Natural killer cell (primary cell): ENCODE data around the gene ZC3H18. TPM values are rescaled to one million over a fixed set of nuclear protein-coding genes. Genes with fewer than 3 reads are reported as not detected.

ENCODE experiments used
- ATAC-seq, 3 donors: fragments of 150-1000 bp in 2 of 3; fragments of 200-7000 bp in 1 of 3; cut with Tn5 transposase; 1 replicate in 1 of 3; 2 replicates in 2 of 3; pipeline ENCODE4 v1.10.0; 2021; ENCODE audit warnings: mild to moderate bottlenecking in 2 of 3, moderate library complexity in 2 of 3
- DNase-seq, 2 donors: peaks; one replicate each; pipeline versions ENCODE4 v3.0.0 to v3.0.0-alpha.2; 2013 to 2021; ENCODE audit warnings: mixed read lengths in 1 of 2
- H3K27ac ChIP-seq: one replicate; pipeline ENCODE4 v1.5.1; 2013; ENCODE audit warnings: mild to moderate bottlenecking, low read length
- H3K27me3 ChIP-seq: one replicate; pipeline ENCODE4 v1.6.1; 2013; ENCODE audit warnings: low read length; ENCODE audit not compliant: control insufficient read depth, insufficient read depth
- H3K36me3 ChIP-seq: one replicate; pipeline ENCODE4 v1.6.1; 2013; ENCODE audit warnings: low read length; ENCODE audit not compliant: control insufficient read depth, insufficient read depth
- H3K4me1 ChIP-seq: one replicate; pipeline ENCODE4 v1.6.1; 2013; ENCODE audit warnings: low read length; ENCODE audit not compliant: control insufficient read depth, insufficient read depth
- H3K4me3 ChIP-seq: one replicate; pipeline ENCODE4 v1.5.1; 2013; ENCODE audit warnings: low read length
- H3K9me3 ChIP-seq: one replicate; pipeline ENCODE4 v1.6.1; 2013; ENCODE audit warnings: low read length; ENCODE audit not compliant: control insufficient read depth, insufficient read depth
- H3K27ac Mint-ChIP-seq, 2 donors: one replicate each; pipeline ENCODE4 v1.8.0; 2022; ENCODE audit warnings: mild to moderate bottlenecking in 2 of 2, mixed read lengths in 2 of 2, moderate library complexity in 1 of 2
- H3K27me3 Mint-ChIP-seq, 2 donors: one replicate each; pipeline ENCODE4 v1.8.0; 2022; ENCODE audit warnings: low read depth in 2 of 2, mixed read lengths in 2 of 2
- H3K36me3 Mint-ChIP-seq: one replicate; pipeline ENCODE4 v1.8.0; 2022; ENCODE audit warnings: mixed read lengths
- H3K4me1 Mint-ChIP-seq, 2 donors: one replicate each; pipeline ENCODE4 v1.8.0; 2022; ENCODE audit warnings: mixed read lengths in 2 of 2
- H3K4me3 Mint-ChIP-seq: one replicate; pipeline ENCODE4 v1.8.0; 2022; ENCODE audit warnings: mild to moderate bottlenecking, moderate library complexity, mixed read lengths
- H3K9me3 Mint-ChIP-seq, 2 donors: one replicate each; pipeline ENCODE4 v1.8.0; 2022; ENCODE audit warnings: mixed read lengths in 2 of 2
- CTCF ChIP-seq: fragments of 200-600 bp; IDR thresholded peaks from one replicate; pipeline ENCODE4 v1.8.0; 2022; ENCODE audit warnings: antibody characterized with exemption
- WGBS: methylation state at CpG from one replicate; pipeline ENCODE4 v1.1.7; 2013; ENCODE audit warnings: missing lambda C conversion rate; ENCODE audit not compliant: insufficient coverage; 5-methylcytosine and 5-hydroxymethylcytosine counted together
- intact Hi-C: fragments of 100-400 bp; cut with micrococcal nuclease; formaldehyde crosslinking; loops from one replicate; pipeline ENCODE4 v1.14.2; 2022
- total RNA-seq, 4 donors: library from RNA; stranded (reverse); fragments of 120-200 nt in 1 of 4; gene quantifications; one replicate each; pipeline versions ENCODE4 v1.2.3 to v1.2.4, GENCODE V29; 2013 to 2022

ZC3H18 gene
- total RNA-seq, 3 donors from 2014 or later (not counting 1 experiment from before 2014, with no cell fraction given) = 125 to 130 (median 126) TPM

- peaks cover 8 to 17% of the 10 kb centered on the region in 2 donors for H3K4me1 Mint-ChIP-seq
- no peaks in the 10 kb centered on the region for H3K36me3 Mint-ChIP-seq
- WGBS = 91% methylated on average over 17 of the region's 17 CpGs
- no peaks in the 10 kb centered on the region for H3K9me3 Mint-ChIP-seq
- no peaks in the 10 kb centered on the region for H3K27me3 Mint-ChIP-seq
- Histone ChIP-seq H3K27me3 (no peaks in the 10 kb centered on the region), H3K36me3 (peaks cover 57% of the 10 kb centered on the region), H3K4me3 (no peak overlapping the region), H3K4me1 (peaks cover 28% of the 10 kb centered on the region), H3K27ac (no peak overlapping the region), H3K9me3 (no peaks in the 10 kb centered on the region)
- H3K27ac Mint-ChIP-seq = no peak overlapping the region
- intact Hi-C loops = no loop called here
- ATAC-seq (no peak), DNase-seq (no peak)
- no peak for TF ChIP-seq CTCF
- H3K4me3 Mint-ChIP-seq = no peak overlapping the region
These were observed 54.9 kb downstream of the ZC3H18 start for GRCh38 chr16:88624977-88625576.

DNA sequence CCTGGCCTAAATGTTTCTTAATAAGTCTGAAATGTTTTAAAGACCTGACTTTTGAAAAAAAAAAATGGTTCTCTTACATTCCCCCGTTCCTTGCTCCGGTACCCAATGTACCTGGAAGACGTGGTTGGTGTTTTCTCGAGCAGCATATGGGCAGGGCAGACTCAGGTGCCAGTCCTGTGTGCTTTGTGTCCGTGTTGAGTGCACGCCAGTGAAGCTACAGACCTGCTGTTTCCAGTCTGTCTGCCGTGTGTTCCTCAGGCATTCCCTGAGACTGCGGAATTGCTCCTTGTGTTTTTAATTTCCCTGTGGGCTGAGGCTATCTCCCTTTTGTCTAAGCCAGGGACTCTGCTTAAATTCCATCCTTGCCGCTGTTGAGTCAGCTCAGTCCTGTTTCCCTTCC lies 56.4 kb downstream of the ZC3H18 start:
- H3K4me1 ChIP-seq = peaks cover 12% of the 10 kb centered on the region
- H3K36me3 Mint-ChIP-seq = no peaks in the 10 kb centered on the region
- peaks cover 64% of the 10 kb centered on the region for H3K36me3 ChIP-seq
- no peaks in the 10 kb centered on the region for H3K27me3 Mint-ChIP-seq
- TF ChIP-seq CTCF = no peak
- H3K4me1 Mint-ChIP-seq = peaks cover 0 to 9% of the 10 kb centered on the region in 2 donors
- intact Hi-C loops = no loop called here
- H3K4me3 ChIP-seq = no peak overlapping the region
- ATAC-seq = no peak
- H3K4me3 Mint-ChIP-seq = no peak overlapping the region
- DNase-seq = no peak
- WGBS = 97% methylated on average over 9 of the region's 9 CpGs
- no peaks in the 10 kb centered on the region for H3K9me3 ChIP-seq
- no peak overlapping the region for H3K27ac ChIP-seq
- H3K27ac Mint-ChIP-seq = no peak overlapping the region
- no peaks in the 10 kb centered on the region for H3K27me3 ChIP-seq
- H3K9me3 Mint-ChIP-seq = no peaks in the 10 kb centered on the region

DNA sequence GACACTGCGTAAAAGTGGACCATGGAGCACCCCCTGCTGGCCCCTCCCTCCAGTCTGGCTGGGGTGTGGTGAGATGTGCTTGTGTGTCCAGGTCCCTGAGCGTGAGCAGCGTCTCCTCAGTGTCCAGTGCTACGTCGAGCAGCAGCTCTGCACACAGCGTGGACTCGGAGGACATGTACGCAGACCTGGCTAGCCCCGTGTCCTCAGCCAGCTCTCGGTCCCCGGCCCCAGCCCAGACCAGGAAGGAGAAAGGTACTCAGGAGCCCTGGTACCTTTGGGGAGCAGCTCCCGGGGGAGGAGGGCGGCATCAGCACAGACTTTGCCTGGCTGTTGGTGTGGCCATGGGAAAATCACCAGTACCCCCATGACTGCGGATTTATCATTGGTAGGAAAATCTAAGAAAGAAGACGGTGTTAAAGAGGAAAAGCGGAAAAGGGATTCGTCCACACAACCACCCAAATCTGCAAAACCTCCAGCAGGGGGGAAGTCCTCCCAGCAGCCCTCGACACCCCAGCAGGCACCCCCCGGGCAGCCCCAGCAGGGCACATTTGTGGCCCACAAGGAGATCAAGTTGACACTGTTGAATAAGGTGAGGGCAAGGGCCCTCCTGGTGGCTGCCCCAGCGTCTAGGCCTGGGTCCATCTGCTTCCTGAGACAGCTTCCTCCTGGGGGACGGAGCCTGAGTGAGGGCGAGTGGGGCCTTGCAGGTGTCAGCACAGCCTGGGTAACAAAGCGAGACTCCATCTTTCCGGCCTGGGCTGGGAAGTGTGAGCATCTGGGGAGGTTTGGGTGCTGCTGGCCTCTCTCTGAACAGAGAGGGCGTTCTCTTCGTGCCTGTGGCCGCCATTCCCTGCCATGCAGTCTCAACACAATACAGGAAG lies 57.6 kb downstream of the ZC3H18 start:
- DNase-seq (no peak), ATAC-seq (no peak)
- H3K27me3 Mint-ChIP-seq = no peaks in the 10 kb centered on the region
- peaks cover 61% of the 10 kb centered on the region for H3K36me3 ChIP-seq
- peaks cover under 1% of the 10 kb centered on the region for H3K4me1 ChIP-seq
- H3K9me3 Mint-ChIP-seq = no peaks in the 10 kb centered on the region
- no peaks in the 10 kb centered on the region for H3K4me1 Mint-ChIP-seq
- no peaks in the 10 kb centered on the region for H3K36me3 Mint-ChIP-seq
- no peak overlapping the region for H3K4me3 Mint-ChIP-seq
- TF ChIP-seq CTCF = no peak
- H3K4me3 ChIP-seq = no peak overlapping the region
- no peaks in the 10 kb centered on the region for H3K27me3 ChIP-seq
- no peak overlapping the region for H3K27ac Mint-ChIP-seq
- intact Hi-C loops = no loop called here
- 93% methylated on average over 23 of the region's 27 CpGs for WGBS
- no peaks in the 10 kb centered on the region for H3K9me3 ChIP-seq
- no peak overlapping the region for H3K27ac ChIP-seq
